A673 (cell line): ENCODE measurements around the gene RPIA. TPM values are rescaled to one million over a fixed set of nuclear protein-coding genes. Genes with fewer than 3 reads are reported as not detected.
"Not testable (repeated sequence)": the region's sequence is repeated elsewhere in the genome, so short reads cannot be mapped to it uniquely, and the experiment has no call there.

ENCODE experiments used
- BruUV-seq: library from RNA; stranded (reverse); fragments of 400-500 nt; replicated peaks from 2 replicates; lab custom pipeline; 2021; lab: Mats Ljungman, UMichigan
- CTCF ChIA-PET: fragments of 300-600 bp; sonication (Branson Sonifier 250); formaldehyde crosslinking; loops from one replicate; lab custom pipeline; 2022; ENCODE audit warnings: antibody characterized with exemption; lab: Charles Lee
- POLR2A ChIA-PET: fragments of 300-600 bp; sonication (Branson Sonifier 250); formaldehyde crosslinking; loops from one replicate; lab custom pipeline; 2022; ENCODE audit warnings: antibody characterized with exemption; ENCODE audit not compliant: low non-redundant PET; lab: Charles Lee
- DNase-seq: peaks from one replicate; pipeline ENCODE4 v3.0.0-alpha.2; 2015; ENCODE audit warnings: low spot score
- H3K27ac ChIP-seq: fragments of 200-600 bp; sonication (generic); 2 replicates; pipeline ENCODE4 v1.5.1; 2016; ENCODE audit warnings: mixed run types, low read depth, mild to moderate bottlenecking, mixed read lengths, antibody characterized with exemption, low read length; ENCODE audit not compliant: poor library complexity, severe bottlenecking
- H3K27me3 ChIP-seq: fragments of 200-600 bp; sonication (generic); replicated peaks from 2 replicates; pipeline ENCODE4 v1.6.1; 2017; ENCODE audit warnings: mixed run types, low read depth, mild to moderate bottlenecking, mixed read lengths, antibody characterized with exemption, low read length; ENCODE audit not compliant: insufficient read depth, poor library complexity
- H3K36me3 ChIP-seq: fragments of 200-600 bp; sonication (generic); 2 replicates; pipeline ENCODE4 v1.6.1; 2016; ENCODE audit warnings: mixed run types, mild to moderate bottlenecking, mixed read lengths, antibody characterized with exemption, low read length; ENCODE audit not compliant: insufficient read depth, poor library complexity, severe bottlenecking
- H3K4me1 ChIP-seq: fragments of 200-600 bp; sonication (generic); 2 replicates; pipeline ENCODE4 v1.6.1; 2017; ENCODE audit warnings: mixed run types, mild to moderate bottlenecking, mixed read lengths, antibody characterized with exemption, low read length; ENCODE audit not compliant: insufficient read depth, poor library complexity, severe bottlenecking
- H3K4me3 ChIP-seq: fragments of 200-600 bp; sonication (generic); 2 replicates; pipeline ENCODE4 v1.5.1; 2016; ENCODE audit warnings: low read depth, mixed run types, mild to moderate bottlenecking, mixed read lengths, low read length; ENCODE audit not compliant: poor library complexity, severe bottlenecking
- H3K9me3 ChIP-seq: fragments of 200-600 bp; sonication (generic); 2 replicates; pipeline ENCODE4 v1.6.1; 2016; ENCODE audit warnings: mixed run types, low read depth, mild to moderate bottlenecking, mixed read lengths, antibody characterized with exemption, low read length; ENCODE audit not compliant: poor library complexity, severe bottlenecking
- CTCF ChIP-seq: fragments of 300-800, 200-600 bp; sonication (generic); conservative IDR thresholded peaks from 2 replicates; pipeline ENCODE4 v1.5.1; 2017; ENCODE audit warnings: low read depth, mild to moderate bottlenecking, antibody characterized with exemption, low read length, moderate library complexity, mixed read lengths
- EZH2 ChIP-seq: fragments of 200-600 bp; sonication (generic); IDR thresholded peaks from 2 replicates; pipeline ENCODE4 v1.6.1; 2017; ENCODE audit warnings: borderline replicate concordance, low read depth, mild to moderate bottlenecking, mixed read lengths, antibody characterized with exemption, low read length; ENCODE audit not compliant: poor library complexity, severe bottlenecking
- intact Hi-C: fragments of 100-400 bp; cut with micrococcal nuclease; formaldehyde crosslinking; loops from one replicate; pipeline ENCODE4 v1.10.0; 2022; ENCODE audit not compliant: unreplicated experiment
- total RNA-seq: library from RNA; stranded (reverse); gene quantifications from 2 replicates; pipeline ENCODE4 v1.2.3, GENCODE V29; 2021

RPIA gene
- total RNA-seq, 1 experiment from 2014 or later, result 28.6 TPM

GRCh38 chr2:88754585-88755320 lies 63.3 kb downstream of the RPIA start:
- H3K4me1 ChIP-seq, result no peaks in the 10 kb centered on the region
- no peak overlapping the region for H3K27ac ChIP-seq
- no peaks in the 10 kb centered on the region for H3K9me3 ChIP-seq
- ChIA-PET POLR2A (no interaction called here), CTCF (no interaction called here)
- H3K4me3 ChIP-seq, result no peak overlapping the region
- BruUV-seq, result no TSS peak
- TF ChIP-seq EZH2 (no peak), CTCF (no peak)
- H3K36me3 ChIP-seq, result peaks cover 11% of the 10 kb centered on the region
- DNase-seq, result no peak
- intact Hi-C loops, result no loop called here
- no peaks in the 10 kb centered on the region for H3K27me3 ChIP-seq

- DNase-seq, result no peak
- intact Hi-C loops, result no loop called here
- no TSS peak for BruUV-seq
Observed at GRCh38 chr2:88755836-88756235, 64.4 kb downstream of the RPIA start.

GRCh38 chr2:88757025-88757424 lies 65.6 kb downstream of the RPIA start:
- no peak overlapping the region for H3K27ac ChIP-seq
- peaks cover under 1% of the 10 kb centered on the region for H3K36me3 ChIP-seq
- TF ChIP-seq EZH2, result no peak
- no peak for TF ChIP-seq CTCF
- no peaks in the 10 kb centered on the region for H3K9me3 ChIP-seq
- no peaks in the 10 kb centered on the region for H3K4me1 ChIP-seq
- ChIA-PET CTCF (no interaction called here), POLR2A (no interaction called here)
- no peaks in the 10 kb centered on the region for H3K27me3 ChIP-seq
- intact Hi-C loops, result no loop called here
- no peak overlapping the region for H3K4me3 ChIP-seq
- DNase-seq, result no peak
- no TSS peak for BruUV-seq

More at GRCh38 chr2:88755836-88756235, 64.4 kb downstream of the RPIA start:
- ChIA-PET CTCF (no interaction called here), POLR2A (no interaction called here)
- Histone ChIP-seq H3K4me1 (no peaks in the 10 kb centered on the region), H3K9me3 (no peaks in the 10 kb centered on the region), H3K4me3 (no peak overlapping the region), H3K27ac (no peak overlapping the region), H3K27me3 (no peaks in the 10 kb centered on the region), H3K36me3 (peaks cover 11% of the 10 kb centered on the region)
- no peak for TF ChIP-seq CTCF
- no peak for TF ChIP-seq EZH2

- H3K4me1 ChIP-seq, H3K9me3 ChIP-seq, CTCF ChIA-PET, H3K4me3 ChIP-seq, BruUV-seq, H3K27me3 ChIP-seq, H3K36me3 ChIP-seq, intact Hi-C loops, H3K27ac ChIP-seq, POLR2A ChIA-PET, DNase-seq: not testable (repeated sequence)
Observed at GRCh38 chr2:88758702-88759101, 67.2 kb downstream of the RPIA start.
